Astrocyte of the cerebellum (primary cell): ENCODE measurements around the gene GPX2.
A peak's percentile ranks its signal among the peaks of the same experiment; 100 is the strongest.

Source experiments
- DNase-seq: peaks from one replicate; pipeline ENCODE4 v3.0.0-alpha.2; 2011; ENCODE audit warnings: low read depth
- H3K4me3 ChIP-seq: 2 replicates; pipeline ENCODE4 v1.5.1; 2011; ENCODE audit warnings: mild to moderate bottlenecking, low read depth, low read length, moderate library complexity
- in situ Hi-C: cut with HindIII; loops from 2 replicates; pipeline ENCODE4 v1.10.0; 2017; ENCODE audit warnings: low sequenced_read_pairs
- TF ChIP-seq, protein P1 (sequence below): IDR thresholded peaks from 2 replicates; pipeline ENCODE4 v1.5.1; 2012; ENCODE audit warnings: low read length, low read depth, moderate library complexity, mild to moderate bottlenecking; ENCODE audit errors: missing control alignments

The GPX2 gene

GRCh38 chr14:64954491-64955240 is 12.1 kb upstream of the GPX2 start:
- H3K4me3 ChIP-seq, result no peak overlapping the region
- no peak for DNase-seq
- TF ChIP-seq, protein P1, sequence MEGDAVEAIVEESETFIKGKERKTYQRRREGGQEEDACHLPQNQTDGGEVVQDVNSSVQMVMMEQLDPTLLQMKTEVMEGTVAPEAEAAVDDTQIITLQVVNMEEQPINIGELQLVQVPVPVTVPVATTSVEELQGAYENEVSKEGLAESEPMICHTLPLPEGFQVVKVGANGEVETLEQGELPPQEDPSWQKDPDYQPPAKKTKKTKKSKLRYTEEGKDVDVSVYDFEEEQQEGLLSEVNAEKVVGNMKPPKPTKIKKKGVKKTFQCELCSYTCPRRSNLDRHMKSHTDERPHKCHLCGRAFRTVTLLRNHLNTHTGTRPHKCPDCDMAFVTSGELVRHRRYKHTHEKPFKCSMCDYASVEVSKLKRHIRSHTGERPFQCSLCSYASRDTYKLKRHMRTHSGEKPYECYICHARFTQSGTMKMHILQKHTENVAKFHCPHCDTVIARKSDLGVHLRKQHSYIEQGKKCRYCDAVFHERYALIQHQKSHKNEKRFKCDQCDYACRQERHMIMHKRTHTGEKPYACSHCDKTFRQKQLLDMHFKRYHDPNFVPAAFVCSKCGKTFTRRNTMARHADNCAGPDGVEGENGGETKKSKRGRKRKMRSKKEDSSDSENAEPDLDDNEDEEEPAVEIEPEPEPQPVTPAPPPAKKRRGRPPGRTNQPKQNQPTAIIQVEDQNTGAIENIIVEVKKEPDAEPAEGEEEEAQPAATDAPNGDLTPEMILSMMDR, result no peak
- in situ Hi-C loops, result no loop called here

DNA sequence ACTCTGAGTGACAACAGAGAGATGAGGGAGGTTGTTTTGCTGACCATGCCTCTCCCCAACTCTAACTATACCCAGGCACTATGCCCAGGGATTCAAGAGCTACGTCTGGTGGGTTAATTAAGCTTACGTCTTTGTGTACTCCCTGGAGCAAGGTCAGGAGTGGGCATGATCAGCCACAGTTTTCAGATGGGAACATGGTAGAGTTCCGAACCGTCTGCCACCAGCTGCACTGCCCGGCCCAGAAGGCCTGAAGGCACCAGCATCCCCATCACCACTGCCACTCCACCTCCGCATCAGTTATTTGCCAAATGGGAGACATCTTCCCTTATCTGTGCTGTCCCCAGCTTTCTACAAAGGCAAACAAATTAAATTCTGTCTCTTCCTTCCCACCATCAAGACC is 11.1 kb upstream of the GPX2 start:
- no peak for DNase-seq
- H3K4me3 ChIP-seq, result no peak overlapping the region
- in situ Hi-C loops, result no loop called here
- TF ChIP-seq, protein P1, result no peak

- TF ChIP-seq, protein P1, result no peak
- H3K4me3 ChIP-seq, result no peak overlapping the region
- in situ Hi-C loops, result no loop called here
- no peak for DNase-seq
Measured at GRCh38 chr14:64953310-64953654, 10.7 kb upstream of the GPX2 start.

DNA sequence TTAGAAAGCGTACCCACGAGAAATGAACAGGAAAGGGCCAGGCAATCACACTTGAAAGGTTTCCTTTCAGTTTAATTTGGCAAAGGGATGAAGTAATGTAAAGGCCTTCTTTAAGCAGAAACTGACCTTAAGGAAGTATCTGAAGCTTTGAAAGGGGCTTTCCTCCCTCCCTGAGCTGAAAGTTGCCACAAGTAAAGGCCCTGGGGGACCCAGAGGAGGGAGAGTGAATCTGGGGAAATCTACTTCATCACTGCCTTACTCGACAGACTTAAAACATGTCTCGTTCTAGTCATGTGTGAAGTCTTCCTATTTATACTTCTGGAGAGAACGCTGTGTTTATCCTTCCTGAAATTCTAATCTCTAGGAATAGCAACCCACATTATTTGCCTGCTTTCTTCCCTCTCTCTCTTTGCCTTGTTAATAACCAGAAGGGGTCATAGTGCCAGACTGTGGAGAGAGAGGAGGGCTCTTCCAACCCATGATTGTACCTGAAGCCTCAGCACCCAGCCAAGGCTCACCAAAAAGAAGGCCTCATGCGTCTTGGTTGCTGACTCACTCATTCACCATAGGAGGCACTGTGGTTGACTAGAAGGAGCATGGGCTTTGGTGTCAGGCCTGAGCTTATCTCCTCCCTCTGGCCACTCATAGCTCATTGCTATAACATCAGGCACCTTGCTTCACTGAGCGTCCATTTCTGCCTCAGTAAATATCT is 10.2 kb upstream of the GPX2 start:
- in situ Hi-C loops, result no loop called here
- no peak for DNase-seq
- TF ChIP-seq, protein P1, result peak; percentile 18
- no peak overlapping the region for H3K4me3 ChIP-seq

- in situ Hi-C loops, result no loop called here
- TF ChIP-seq, protein P1, result no peak
- no peak for DNase-seq
- H3K4me3 ChIP-seq, result no peak overlapping the region
Measured at GRCh38 chr14:64951724-64952123, 9.2 kb upstream of the GPX2 start.

GRCh38 chr14:64951291-64951690 is 8.7 kb upstream of the GPX2 start:
- H3K4me3 ChIP-seq, result no peak overlapping the region
- TF ChIP-seq, protein P1, result no peak
- in situ Hi-C loops, result no loop called here
- DNase-seq, result no peak
